ENCODE measurements around the gene VILL. TPM values are rescaled to one million over a fixed set of nuclear protein-coding genes. Genes with fewer than 3 reads are reported as not detected.
"Not testable (repeated sequence)": the region's sequence is repeated elsewhere in the genome, so short reads cannot be mapped to it uniquely, and the experiment has no call there.

Gene VILL
- total RNA-seq, 1 donor from 2014 or later = 131 TPM

DNA sequence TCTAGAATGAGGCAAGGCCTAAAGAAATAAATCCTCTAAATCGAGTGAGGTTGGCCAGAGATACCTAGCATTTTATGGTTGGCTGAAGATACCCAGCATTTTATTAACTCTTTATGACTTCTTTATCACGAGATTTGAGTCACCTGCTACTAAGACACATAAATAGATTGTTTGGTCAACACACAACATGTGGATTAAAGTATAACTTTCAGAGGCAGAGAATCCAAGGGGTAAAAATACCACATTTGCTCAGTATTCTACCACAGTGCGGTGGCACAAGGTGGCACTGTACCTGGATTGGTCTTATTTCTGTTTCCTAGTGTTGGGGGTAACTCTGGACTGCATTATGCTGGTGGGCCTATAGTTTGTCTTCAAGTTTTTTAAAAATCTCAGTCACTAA lies 27.0 kb upstream of the VILL start:
- DNase-seq (ENCODE audit: low spot score) = no peak

DNA sequence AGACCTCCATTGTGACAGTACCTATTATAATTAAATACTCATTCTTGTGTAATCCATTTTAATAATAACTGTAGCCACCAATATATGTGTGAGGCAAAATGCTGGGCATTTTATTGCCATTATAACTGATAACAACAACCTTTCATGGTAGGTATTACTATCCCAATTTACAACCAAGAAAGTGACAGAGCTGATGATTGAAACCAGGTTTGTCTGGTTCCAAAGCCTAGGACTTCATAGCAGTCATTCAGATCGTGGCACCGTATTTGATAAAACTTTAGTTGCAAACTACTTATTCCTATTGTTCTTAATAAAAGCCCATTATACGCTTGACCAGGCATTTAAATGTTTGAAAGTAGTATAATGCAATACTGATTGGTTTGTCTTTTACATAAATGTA lies 26.4 kb upstream of the VILL start:
- no peak for DNase-seq (ENCODE audit: low spot score)

DNA sequence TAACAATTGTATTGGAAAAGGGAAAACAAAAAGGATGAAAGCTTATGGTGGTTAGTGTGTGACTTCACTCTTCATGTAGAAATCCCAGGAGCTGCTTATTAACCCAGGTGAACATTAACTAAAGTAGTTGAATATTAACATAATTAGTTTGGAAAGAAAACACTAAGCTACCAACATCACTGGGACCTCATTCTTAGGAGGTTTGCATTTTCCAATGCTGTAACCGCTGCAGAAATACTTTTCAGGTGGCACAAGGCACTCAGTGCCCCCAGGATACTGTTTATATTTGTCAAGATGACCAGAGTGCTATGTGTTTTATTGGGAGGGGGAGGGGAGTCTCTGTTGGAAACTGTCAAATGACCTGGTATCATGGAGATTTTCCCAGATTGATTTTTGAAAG lies 25.9 kb upstream of the VILL start:
- no peak for DNase-seq (ENCODE audit: low spot score)

DNA sequence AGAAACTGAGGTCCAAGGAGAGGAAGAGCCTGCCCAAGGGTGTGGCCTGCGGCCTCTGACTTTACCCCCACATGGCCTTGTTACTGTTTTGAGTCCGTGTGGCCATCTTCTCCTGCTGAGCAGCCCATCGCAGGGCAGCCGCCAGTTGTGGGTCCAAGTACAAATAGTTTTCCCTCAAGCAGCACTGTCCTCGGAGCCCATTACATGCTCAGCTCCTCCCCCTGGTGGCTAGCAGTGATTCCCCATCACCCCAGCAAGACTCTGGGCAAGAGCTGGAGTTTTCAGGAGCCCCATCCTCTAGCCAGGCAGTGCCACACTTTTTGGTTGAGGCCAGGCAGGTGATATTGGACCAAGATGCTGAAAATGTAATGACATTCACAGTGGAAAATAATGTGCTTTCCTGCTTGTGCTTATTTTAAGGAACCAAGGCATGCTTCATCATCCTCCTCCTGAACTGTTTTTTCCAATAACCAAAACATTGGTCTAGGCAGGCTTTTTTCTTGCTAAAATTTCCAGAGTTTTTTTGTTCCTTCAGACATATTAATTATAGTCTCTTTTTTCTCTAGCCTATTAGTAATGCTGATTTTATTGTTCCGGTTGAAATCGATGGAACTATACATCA lies 23.2 kb upstream of the VILL start:
- DNase-seq (ENCODE audit: low spot score) = peak; percentile 75

DNA sequence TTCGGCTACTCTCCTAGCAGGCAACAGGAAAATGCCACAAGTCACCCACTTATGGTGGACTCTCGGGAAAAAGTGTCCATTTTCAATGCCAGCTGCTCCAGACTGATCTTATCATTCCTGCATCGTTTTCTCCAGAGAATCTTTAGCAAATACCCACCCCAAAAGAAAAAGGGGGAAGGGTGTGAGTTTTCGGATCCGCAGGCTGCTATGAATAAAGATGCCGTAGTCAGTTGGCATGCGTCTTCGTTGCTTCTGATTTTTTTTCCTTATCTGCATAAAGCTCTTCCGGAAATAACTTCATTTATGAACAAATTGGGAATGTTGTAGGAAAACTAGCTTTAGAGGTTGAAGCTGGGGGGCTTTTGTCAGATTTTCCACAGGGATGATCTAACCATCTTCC lies 22.4 kb upstream of the VILL start:
- DNase-seq (ENCODE audit: low spot score) = no peak

DNA sequence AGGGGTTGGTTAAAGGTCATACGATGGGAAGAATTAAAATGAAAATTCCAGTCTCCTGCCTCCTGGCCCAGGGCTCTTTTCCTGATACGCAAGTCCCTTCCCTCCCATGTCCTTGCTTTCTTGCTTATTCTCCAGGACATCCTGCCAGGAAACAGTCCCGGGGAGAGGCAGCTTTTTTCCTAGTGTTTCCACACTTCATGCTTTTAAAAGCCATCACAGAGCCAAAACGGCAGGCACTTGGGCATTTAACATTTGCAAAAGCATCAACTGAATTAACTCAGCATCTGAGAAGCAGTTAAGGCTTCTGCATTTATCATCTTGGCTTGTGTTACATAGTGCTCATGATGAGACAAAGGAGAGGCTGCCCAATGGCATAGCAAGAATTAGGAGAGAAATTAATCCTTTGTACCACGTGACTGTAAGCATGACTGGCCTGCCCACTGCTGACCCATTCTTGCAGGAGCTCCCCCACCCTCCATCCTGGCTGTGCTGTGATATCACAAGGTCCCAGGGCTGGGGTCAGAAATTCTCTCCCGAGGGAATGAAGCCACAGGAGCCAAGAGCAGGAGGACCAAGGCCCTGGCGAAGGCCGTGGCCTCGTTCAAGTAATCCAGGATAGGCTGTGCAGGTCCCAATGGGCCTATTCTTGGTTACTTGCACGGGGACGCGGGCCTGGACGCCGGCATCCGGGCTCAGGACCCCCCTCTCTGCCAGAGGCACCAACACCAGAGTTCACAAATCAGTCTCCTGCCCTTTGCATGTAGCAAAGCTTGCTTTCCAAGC lies 21.6 kb upstream of the VILL start:
- no peak for DNase-seq (ENCODE audit: low spot score)

DNA sequence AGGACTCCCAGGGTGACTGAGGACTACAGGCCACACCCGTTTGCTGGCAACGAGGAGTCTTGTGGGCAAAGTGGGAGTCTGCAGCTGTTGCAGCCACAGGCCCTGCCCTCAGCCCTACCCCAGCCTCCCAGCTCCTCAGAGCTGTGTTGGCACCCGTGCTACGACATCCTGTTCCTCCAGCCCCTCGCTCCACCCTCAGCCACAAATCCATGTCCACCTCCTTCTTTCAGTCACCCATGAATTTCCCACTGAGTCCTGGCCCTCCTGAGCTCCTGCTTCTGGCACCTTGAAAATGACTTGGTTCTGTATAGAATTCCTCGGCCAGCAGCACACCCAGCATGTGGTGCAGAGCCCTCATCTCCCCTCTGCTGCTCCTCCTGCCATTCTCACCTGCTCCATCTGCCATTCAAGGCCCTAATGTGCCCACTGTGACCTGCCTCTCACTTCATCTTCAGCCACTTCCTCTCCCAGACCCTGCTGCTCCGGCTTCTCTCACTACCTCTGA lies 20.9 kb upstream of the VILL start:
- no peak for DNase-seq (ENCODE audit: low spot score)

DNA sequence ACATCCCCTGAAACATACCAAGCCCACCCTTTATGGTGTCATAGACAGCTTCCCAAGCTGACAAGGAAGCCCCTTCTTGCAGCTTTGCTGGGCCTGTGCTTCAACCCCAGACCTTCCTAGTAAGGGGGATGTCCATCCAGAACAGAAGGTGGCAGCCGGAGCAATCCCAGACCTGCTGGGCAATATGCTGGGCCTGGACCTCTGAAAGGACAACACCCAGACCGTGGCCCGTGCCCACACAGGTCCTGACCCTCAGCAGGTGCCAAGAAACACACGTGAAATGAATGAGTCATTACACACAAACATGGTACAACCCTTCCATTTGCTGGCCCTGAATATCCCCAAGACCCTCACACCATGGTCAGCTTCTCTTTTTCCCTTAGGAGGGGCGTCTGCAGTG lies 19.8 kb upstream of the VILL start:
- no peak for DNase-seq (ENCODE audit: low spot score)

DNA sequence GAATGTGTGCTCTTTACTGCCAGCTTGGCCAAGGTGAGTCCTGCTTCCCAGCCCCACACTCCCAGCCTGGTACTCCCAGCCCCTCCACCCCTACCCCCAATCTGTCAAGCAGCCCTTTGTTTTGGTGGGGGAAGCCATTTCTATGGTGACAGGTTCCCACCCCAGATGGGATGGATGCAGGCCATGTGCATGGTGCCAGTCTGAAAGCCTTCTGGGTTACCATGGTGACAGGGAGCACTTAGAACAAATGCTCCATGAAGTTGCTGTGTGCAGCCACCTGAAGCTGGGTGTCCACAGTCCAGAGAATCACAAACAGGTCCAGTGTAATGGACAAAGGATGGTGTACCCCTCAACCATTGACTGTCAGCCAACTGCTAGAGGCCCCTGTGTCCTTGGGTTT lies 19.1 kb upstream of the VILL start:
- DNase-seq (ENCODE audit: low spot score) = no peak

DNA sequence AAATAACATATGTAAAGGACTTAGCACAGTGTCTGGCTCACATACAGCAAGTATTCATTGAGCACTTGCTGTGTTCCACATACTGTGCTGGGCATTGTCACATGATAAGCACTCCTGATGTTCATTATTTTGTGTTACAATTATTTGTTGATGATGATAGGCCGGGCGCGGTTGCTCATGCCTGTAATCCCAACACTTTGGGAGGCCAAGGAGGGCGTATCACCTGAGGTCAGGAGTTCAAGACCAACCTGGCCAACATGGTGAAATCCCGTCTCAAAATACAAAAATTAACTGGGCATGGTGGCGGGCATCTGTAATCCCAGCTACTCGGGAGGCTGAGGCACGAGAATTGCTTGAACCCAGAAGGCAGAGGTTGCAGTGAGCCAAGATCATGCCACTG lies 18.5 kb upstream of the VILL start:
- DNase-seq (ENCODE audit: low spot score) = not testable (repeated sequence)

DNA sequence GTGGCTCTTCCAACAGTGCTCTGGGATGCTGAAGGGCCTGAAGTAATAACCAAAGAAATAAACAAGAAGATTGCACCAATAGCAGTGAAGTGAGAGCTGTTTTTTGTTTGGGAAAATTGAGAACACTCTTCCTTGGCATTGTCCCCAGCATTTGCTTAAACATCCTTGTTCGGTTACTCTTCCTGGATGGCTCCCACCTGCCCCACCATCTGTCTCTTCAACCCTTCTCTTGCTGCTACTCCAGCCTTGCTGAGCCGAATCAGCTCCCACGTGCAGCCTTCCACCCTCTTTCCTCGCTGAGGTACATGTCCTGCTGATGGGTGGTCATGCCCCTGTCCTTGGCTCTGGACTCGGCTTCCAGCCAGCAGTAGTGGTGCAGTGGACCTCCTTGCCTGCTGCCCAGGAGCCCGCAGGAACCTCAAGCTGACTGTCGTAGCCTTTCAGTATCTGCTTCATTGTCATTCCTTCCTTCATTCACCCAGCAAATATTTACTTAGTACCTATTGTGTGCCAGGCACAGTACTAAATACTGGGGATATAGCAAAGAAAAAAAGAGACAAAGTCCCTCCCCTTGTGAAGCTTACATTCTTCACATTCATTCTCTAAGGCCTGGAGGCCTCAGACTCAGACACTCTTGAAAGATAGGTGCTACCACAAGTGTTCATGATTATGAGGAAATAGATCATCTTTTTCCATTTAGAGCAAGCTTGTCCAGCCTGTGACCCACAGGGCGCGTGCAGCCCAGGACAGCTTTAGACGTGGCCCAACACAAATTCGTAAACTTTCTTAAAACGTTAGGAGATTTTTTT lies 17.1 kb upstream of the VILL start:
- DNase-seq (ENCODE audit: low spot score) = no peak

DNA sequence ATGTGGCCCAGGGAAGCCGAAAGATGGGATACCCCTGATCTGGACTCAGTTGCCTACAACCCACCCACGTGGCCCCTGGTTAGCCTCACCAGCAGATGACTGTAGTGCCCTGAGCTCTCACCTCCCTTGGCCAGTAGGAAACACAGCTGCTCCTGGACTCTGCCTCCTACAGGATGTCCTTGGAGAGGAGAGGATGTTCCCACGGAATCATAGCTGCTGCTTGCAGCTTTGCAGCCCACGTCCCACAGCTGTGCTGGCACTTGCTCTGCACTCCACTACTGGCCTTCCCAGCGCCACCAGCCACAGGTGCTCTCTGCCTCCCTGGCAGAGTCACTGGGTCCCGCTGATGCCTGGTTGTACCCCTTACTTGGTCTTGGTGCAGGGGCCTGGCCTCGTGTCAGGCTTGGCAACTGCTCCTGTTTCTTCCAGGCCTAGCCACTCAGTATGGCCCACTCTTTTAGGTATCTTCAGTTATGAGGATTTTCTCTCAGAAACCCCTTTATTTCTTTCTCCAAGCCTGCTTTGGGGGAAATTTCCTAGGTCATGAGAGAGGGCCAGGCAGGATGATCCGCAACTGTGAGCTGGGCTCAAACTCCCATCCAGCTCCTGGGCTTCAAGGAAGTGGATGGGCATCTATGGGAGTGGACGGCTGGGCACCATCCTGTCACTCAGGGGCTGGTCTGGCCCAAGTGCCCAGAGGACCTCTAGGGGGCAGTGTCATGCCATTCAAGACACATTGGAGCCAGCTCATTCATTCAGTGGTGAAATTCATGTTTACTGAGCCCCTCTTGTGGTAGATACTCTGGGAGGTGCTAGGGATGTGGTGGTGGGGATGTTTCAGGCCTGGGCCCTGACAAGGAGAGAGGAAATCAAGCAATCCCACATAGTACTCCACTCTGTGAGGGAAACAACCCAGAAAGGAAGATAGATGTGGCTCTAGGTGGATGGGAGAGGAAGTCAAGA lies 16.2 kb upstream of the VILL start:
- DNase-seq (ENCODE audit: low spot score) = peak; percentile 69

DNA sequence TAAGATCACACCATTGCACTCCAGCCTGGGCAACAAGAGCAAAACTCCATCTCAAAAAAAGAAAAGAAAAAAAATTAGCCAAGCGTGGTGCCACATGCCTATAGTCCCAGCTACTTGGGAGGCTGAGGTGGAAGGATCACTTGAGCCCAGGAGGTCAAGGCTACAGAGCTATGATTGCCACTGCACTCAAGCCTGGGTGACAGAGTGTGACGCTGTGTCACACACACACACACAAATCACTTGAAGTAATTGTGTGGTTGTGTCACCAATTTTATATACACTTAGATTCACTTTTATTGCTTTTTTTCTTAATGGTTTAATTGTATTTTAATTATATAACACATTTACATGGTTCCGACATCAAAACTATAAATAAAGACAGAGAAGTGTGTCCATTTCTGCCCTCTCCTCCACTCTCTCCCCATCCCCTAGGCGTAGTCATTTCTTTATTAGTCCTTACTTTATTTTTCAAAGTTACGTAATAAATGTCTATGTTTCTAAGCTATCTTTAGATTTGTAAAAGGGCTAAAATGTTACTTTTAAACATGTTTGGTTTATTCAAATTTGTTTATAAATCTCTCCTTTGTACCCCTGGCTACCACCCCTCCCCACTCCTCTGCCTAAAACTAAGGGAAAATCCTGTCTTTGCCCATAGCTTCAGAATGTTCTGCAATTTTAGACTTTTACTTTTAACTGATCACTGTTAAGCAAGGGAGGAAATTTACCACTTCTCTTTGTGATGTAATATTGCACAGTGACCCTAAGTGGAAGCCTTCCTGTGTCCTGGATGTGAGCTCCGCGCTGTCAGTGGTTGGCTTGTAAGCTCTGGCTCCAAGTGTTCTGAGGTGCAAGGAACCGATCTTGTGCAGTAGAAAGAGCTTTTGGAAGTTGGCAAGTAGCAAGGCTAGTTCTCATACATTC lies 10.8 kb upstream of the VILL start:
- DNase-seq (ENCODE audit: low spot score) = no peak

DNA sequence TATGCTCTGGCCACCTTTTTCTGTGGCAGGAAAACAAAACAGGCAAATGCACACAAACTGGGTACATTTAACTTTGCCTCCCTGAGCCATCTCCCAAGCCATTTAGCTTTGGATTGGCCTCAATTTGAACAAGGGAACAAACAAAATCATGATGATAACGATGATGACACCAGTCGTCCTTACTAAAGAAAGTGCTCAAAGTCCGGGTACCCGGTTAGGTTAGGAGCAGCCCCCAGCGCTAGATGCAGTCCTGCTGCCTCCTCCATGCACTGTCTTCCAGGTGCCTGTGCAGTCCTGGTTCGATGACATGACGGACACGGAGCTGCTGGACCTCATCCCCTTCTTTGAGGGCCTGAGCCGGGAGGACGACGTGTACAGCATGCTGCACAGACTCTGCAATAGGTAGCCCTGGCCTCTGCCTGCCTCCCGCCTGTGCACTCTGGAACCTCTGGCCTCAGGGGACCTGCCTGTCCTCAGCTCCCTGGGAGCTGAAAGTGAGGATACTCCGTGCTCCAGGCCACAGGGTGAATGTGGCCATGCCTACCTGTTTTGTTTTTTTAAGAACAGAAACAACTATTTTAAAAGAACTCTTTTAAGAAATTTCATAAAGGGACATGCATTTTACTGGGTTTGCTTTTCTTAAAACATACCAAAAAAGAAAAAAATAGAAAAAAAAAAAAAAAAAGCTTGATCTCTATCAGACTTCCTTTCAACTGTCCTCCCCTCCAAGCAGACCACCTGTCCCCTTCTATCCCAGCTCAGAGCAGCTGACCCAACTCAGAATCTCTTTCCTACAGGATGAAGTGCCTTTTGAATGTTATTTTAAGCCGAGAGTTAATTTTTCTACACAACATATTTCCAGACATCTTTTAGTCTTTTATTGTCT lies 9.9 kb upstream of the VILL start:
- DNase-seq (ENCODE audit: low spot score) = no peak

DNA sequence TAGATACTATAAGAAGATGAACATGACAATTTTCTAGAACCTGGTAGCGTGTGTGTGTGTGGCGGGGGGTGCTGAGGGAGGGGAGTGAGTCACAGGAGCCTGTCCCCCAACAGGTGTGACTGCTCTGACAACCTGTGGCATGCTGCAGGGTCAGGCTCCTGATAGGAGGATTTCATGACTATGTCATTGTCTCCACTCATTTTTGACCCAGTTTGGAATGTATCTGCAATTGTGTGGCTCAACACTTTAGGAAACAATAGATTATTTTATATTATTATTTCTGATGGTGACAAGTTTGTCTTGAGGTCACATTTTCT lies 9.3 kb upstream of the VILL start:
- no peak for DNase-seq (ENCODE audit: low spot score)

DNA sequence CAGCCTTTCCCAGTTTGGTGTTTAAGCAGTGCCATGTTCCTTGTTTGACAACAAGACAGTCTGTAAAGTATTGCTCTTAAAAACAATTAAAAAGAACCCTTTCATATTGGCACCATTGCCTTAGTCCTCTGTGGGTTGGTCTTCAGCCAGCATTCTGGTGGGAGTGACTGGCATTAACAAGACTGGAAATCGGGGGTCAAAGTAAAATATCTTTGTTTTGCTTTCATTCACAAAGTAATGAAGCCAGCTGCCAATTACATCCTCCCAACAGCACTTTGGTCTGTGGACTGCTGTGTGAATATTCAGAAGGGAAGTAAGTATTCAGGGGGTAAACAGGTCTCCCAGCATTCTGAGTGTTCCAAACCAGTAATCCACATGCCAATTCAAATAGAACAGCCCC lies 8.3 kb upstream of the VILL start:
- no peak for DNase-seq (ENCODE audit: low spot score)

DNA sequence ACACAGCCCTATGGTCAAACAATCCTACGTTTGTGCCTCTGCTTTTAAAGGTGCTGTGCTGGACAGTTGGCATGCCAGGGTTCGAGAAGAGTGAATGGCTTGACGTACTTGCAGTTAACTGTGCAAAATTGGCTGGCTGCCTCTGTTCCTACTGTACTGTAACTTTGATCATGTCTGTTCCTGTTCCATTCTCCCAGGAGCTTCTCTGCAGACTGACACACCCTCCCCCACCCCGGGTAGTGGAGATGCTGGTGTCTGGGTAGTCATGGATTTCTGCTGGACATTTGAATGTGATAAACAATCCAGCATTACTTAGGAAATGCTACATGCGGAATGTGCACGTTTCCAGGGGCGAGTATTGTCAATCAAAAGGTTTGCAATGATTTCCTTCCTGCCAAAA lies 6.5 kb upstream of the VILL start:
- DNase-seq (ENCODE audit: low spot score) = no peak

DNA sequence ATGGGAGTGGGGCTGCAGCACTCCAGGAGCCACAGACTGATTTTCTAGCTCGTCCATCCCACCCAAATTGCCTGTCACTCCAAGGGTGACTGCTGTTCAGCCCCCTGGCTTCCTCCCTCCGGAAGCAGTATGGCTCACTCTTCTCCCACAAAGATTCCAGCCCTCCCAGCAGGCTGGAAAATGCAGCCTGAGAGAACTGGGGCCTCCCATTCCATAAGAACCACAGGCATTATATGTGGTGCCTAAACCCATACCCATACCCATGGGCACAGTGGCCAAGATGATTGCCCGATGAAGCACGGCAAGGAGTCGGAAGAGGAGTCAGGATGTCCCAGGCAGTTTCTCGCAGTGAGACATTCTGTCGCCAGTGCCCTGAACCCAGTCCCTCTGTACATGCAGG lies 6.0 kb upstream of the VILL start:
- DNase-seq (ENCODE audit: low spot score) = no peak

DNA sequence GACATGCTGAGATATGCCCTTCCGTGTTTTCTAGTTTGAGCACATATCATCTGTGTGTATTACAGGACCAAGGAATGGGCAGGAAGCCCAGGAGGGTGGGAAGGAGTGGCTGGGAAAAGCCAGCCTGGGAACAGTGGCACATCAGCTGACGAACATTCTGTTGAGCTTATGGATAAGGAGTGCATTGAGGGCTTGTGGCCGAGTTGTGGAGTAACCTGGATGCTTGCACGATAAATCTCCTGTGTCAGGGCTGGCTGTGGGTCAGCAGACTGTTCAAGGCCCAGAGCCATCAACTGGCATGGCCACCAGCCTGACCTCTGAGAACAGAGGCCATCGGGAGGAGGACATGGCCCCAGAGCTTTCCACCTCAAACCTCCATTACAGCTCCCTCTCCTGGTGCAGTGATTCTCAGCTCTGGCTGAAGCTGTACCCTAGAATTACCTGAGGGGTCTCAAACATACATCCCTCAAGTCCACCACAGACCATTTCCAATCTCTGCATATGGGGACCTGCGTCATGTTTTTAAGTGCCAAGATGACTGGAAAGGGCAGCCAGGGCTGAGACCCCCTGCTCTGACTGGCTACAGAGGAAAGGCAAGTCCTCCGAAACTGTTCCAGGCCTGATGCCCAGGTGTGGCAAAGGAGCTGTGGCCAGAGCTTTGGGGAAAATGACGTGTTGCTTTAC lies 4.8 kb upstream of the VILL start:
- peak; percentile 85 for DNase-seq (ENCODE audit: low spot score)

Data from mucosa of gallbladder (tissue), 1 donor.